ENCODE results near the gene NDUFAF7. TPM values are rescaled to one million over a fixed set of nuclear protein-coding genes. Genes with fewer than 3 reads are reported as not detected.

Gene NDUFAF7
- total RNA-seq, 6 experiments from 2014 or later = 7.5 to 12.5 (median 10.1) TPM

GRCh38 chr2:37211212-37211611 lies 20.2 kb upstream of the NDUFAF7 start:
- Histone ChIP-seq H3K4me1 (no peaks in the 10 kb centered on the region), H3K27ac (no peak overlapping the region), H3K9me3 (peaks cover 0 to 3% (median 0%) of the 10 kb centered on the region in 4 donors), H3K27me3 (no peaks in the 10 kb centered on the region), H3K4me3 (no peak overlapping the region), H3K36me3 (peaks cover 9 to 65% (median 28%) of the 10 kb centered on the region in 4 donors)
- TF ChIP-seq CTCF (IDR thresholded peaks at IDR 0.05) = no peak
- no peak for TF ChIP-seq POLR2A (IDR thresholded peaks at IDR 0.05)
- ATAC-seq (no peak), DNase-seq (no peak)
- intact Hi-C loops (cut with DNase I) = no loop called here

- Histone ChIP-seq H3K36me3 (peaks cover 9 to 66% (median 25%) of the 10 kb centered on the region in 4 donors), H3K9me3 (peaks cover 0 to 3% (median 0%) of the 10 kb centered on the region in 4 donors), H3K4me1 (no peaks in the 10 kb centered on the region), H3K27me3 (no peaks in the 10 kb centered on the region), H3K27ac (no peak overlapping the region), H3K4me3 (no peak overlapping the region)
- DNase-seq (no peak), ATAC-seq (no peak)
- TF ChIP-seq POLR2A (IDR thresholded peaks at IDR 0.05) (no peak), CTCF (IDR thresholded peaks at IDR 0.05) (no peak)
- 78% methylated on average over 3 of the region's 3 CpGs for WGBS (ENCODE audit: insufficient coverage, low coverage, low lambda C conversion rate, missing lambda C conversion rate)
- intact Hi-C loops (cut with DNase I) = no loop called here
Observed at GRCh38 chr2:37211939-37212338, 19.5 kb upstream of the NDUFAF7 start.

GRCh38 chr2:37215250-37215649 lies 16.2 kb upstream of the NDUFAF7 start:
- DNase-seq = no peak
- H3K9me3 ChIP-seq = no peaks in the 10 kb centered on the region
- H3K27ac ChIP-seq = peak overlapping the region in 1 of 3 donors; percentile 2
- TF ChIP-seq POLR2A (IDR thresholded peaks at IDR 0.05) = no peak
- no peak for ATAC-seq
- peaks cover 9 to 64% (median 13%) of the 10 kb centered on the region in 4 donors for H3K36me3 ChIP-seq
- WGBS (ENCODE audit: insufficient coverage, low coverage, low lambda C conversion rate, missing lambda C conversion rate) = 55% methylated on average over 1 of the region's 1 CpG
- no peaks in the 10 kb centered on the region for H3K27me3 ChIP-seq
- intact Hi-C loops (cut with DNase I) = no loop called here
- no peaks in the 10 kb centered on the region for H3K4me1 ChIP-seq
- H3K4me3 ChIP-seq = no peak overlapping the region

GRCh38 chr2:37219046-37219445 lies 12.4 kb upstream of the NDUFAF7 start:
- WGBS (ENCODE audit: insufficient coverage, low coverage, low lambda C conversion rate, missing lambda C conversion rate) = 91% methylated on average over 4 of the region's 4 CpGs
- H3K27ac ChIP-seq = no peak overlapping the region
- H3K4me1 ChIP-seq = no peaks in the 10 kb centered on the region
- DNase-seq (no peak), ATAC-seq (no peak)
- intact Hi-C loops (cut with DNase I) = no loop called here
- TF ChIP-seq POLR2A (IDR thresholded peaks at IDR 0.05) (no peak), CTCF (IDR thresholded peaks at IDR 0.05) (no peak)
- H3K4me3 ChIP-seq = no peak overlapping the region
- peaks cover 0 to 55% (median 6%) of the 10 kb centered on the region in 4 donors for H3K36me3 ChIP-seq
- no peaks in the 10 kb centered on the region for H3K9me3 ChIP-seq
- no peaks in the 10 kb centered on the region for H3K27me3 ChIP-seq

- no peaks in the 10 kb centered on the region for H3K27me3 ChIP-seq
- no peak overlapping the region for H3K4me3 ChIP-seq
- DNase-seq (no peak), ATAC-seq (no peak)
- no peaks in the 10 kb centered on the region for H3K4me1 ChIP-seq
- H3K27ac ChIP-seq = no peak overlapping the region
- peaks cover 0 to 49% (median 3%) of the 10 kb centered on the region in 4 donors for H3K36me3 ChIP-seq
- intact Hi-C loops (cut with DNase I) = no loop called here
- H3K9me3 ChIP-seq = no peaks in the 10 kb centered on the region
- WGBS (ENCODE audit: insufficient coverage, low coverage, low lambda C conversion rate, missing lambda C conversion rate) = 100% methylated on average over 2 of the region's 4 CpGs
- TF ChIP-seq CTCF (IDR thresholded peaks at IDR 0.05) (no peak), POLR2A (IDR thresholded peaks at IDR 0.05) (no peak)
Observed at GRCh38 chr2:37223131-37223530, 8.3 kb upstream of the NDUFAF7 start.
